Muscle layer of colon (tissue), 2 donors: Measurements from ENCODE around the gene APLF.
"Not testable (repeated sequence)": the region's sequence is repeated elsewhere in the genome, so short reads cannot be mapped to it uniquely, and the experiment has no call there.

Experiments used
- H3K27ac ChIP-seq: one replicate; pipeline ENCODE4 v1.7.0; 2013; ENCODE audit warnings: low read depth, mild to moderate bottlenecking, low read length, moderate library complexity
- H3K27me3 ChIP-seq, 2 donors: one replicate each; pipeline ENCODE4 v1.7.0; 2013; ENCODE audit warnings: low read length in 2 of 2, mild to moderate bottlenecking in 2 of 2; ENCODE audit not compliant: insufficient read depth in 2 of 2, control insufficient read depth in 1 of 2
- H3K36me3 ChIP-seq: one replicate; pipeline ENCODE4 v1.7.0; 2013; ENCODE audit warnings: mild to moderate bottlenecking, low read length; ENCODE audit not compliant: insufficient read depth
- H3K4me1 ChIP-seq: one replicate; pipeline ENCODE4 v1.7.0; 2013; ENCODE audit warnings: mild to moderate bottlenecking, low read length; ENCODE audit not compliant: insufficient read depth
- H3K4me3 ChIP-seq, 2 donors: one replicate each; pipeline ENCODE4 v1.7.0; 2013; ENCODE audit warnings: low read length in 2 of 2, low read depth in 1 of 2, mild to moderate bottlenecking in 1 of 2, moderate library complexity in 1 of 2
- H3K9ac ChIP-seq: one replicate; pipeline ENCODE4 v1.7.0; 2013; ENCODE audit warnings: low read length
- H3K9me3 ChIP-seq: one replicate; pipeline ENCODE4 v1.7.0; 2013; ENCODE audit warnings: mild to moderate bottlenecking, low read length
- donor health status: abdominal sarcoma.
- donor health status: Adenocarcinoma of cecum.

Gene APLF

GRCh38 chr2:68446425-68446824 is 21.0 kb upstream of the APLF start:
- H3K27me3 ChIP-seq, H3K9ac ChIP-seq, H3K36me3 ChIP-seq, H3K27ac ChIP-seq, H3K4me3 ChIP-seq, H3K9me3 ChIP-seq, H3K4me1 ChIP-seq: not testable (repeated sequence)

GRCh38 chr2:68447118-68447517 is 20.3 kb upstream of the APLF start:
- H3K9me3 ChIP-seq: no peaks in the 10 kb centered on the region
- no peaks in the 10 kb centered on the region for H3K36me3 ChIP-seq
- no peaks in the 10 kb centered on the region for H3K27me3 ChIP-seq
- H3K27ac ChIP-seq: no peak overlapping the region
- H3K9ac ChIP-seq: no peak overlapping the region
- H3K4me3 ChIP-seq: no peak overlapping the region
- no peaks in the 10 kb centered on the region for H3K4me1 ChIP-seq

GRCh38 chr2:68448671-68449653 is 18.4 kb upstream of the APLF start:
- H3K36me3 ChIP-seq: no peaks in the 10 kb centered on the region
- H3K9ac ChIP-seq: no peak overlapping the region

GRCh38 chr2:68452158-68452900 is 15.1 kb upstream of the APLF start:
- H3K36me3 ChIP-seq: no peaks in the 10 kb centered on the region
- no peaks in the 10 kb centered on the region for H3K9me3 ChIP-seq
- H3K27me3 ChIP-seq: no peaks in the 10 kb centered on the region
- no peak overlapping the region for H3K4me3 ChIP-seq
- H3K4me1 ChIP-seq: no peaks in the 10 kb centered on the region
- no peak overlapping the region for H3K9ac ChIP-seq
- H3K27ac ChIP-seq: no peak overlapping the region

More at GRCh38 chr2:68448671-68449653, 18.4 kb upstream of the APLF start:
- Histone ChIP-seq H3K9me3 (no peaks in the 10 kb centered on the region), H3K27me3 (no peaks in the 10 kb centered on the region), H3K4me1 (no peaks in the 10 kb centered on the region), H3K4me3 (no peak overlapping the region), H3K27ac (no peak overlapping the region)

- no peaks in the 10 kb centered on the region for H3K4me1 ChIP-seq
Measured at GRCh38 chr2:68453761-68454360, 13.5 kb upstream of the APLF start.

GRCh38 chr2:68454719-68455118 is 12.7 kb upstream of the APLF start:
- Histone ChIP-seq H3K36me3 (no peaks in the 10 kb centered on the region), H3K27ac (no peak overlapping the region), H3K27me3 (no peaks in the 10 kb centered on the region), H3K9ac (no peak overlapping the region), H3K4me3 (no peak overlapping the region), H3K9me3 (no peaks in the 10 kb centered on the region), H3K4me1 (no peaks in the 10 kb centered on the region)

More at GRCh38 chr2:68453761-68454360, 13.5 kb upstream of the APLF start:
- Histone ChIP-seq H3K27ac (no peak overlapping the region), H3K27me3 (no peaks in the 10 kb centered on the region), H3K9me3 (no peaks in the 10 kb centered on the region), H3K4me3 (no peak overlapping the region), H3K9ac (no peak overlapping the region), H3K36me3 (no peaks in the 10 kb centered on the region)

GRCh38 chr2:68456198-68456597 is 11.2 kb upstream of the APLF start:
- H3K4me1 ChIP-seq: no peaks in the 10 kb centered on the region
- no peak overlapping the region for H3K9ac ChIP-seq
- no peaks in the 10 kb centered on the region for H3K27me3 ChIP-seq
- H3K36me3 ChIP-seq: no peaks in the 10 kb centered on the region
- no peaks in the 10 kb centered on the region for H3K9me3 ChIP-seq
- no peak overlapping the region for H3K27ac ChIP-seq
- no peak overlapping the region for H3K4me3 ChIP-seq

- Histone ChIP-seq H3K36me3 (no peaks in the 10 kb centered on the region), H3K4me3 (no peak overlapping the region), H3K4me1 (no peaks in the 10 kb centered on the region), H3K27me3 (no peaks in the 10 kb centered on the region), H3K27ac (no peak overlapping the region), H3K9me3 (no peaks in the 10 kb centered on the region), H3K9ac (no peak overlapping the region)
Measured at GRCh38 chr2:68458981-68459380, 8.4 kb upstream of the APLF start.

GRCh38 chr2:68463287-68463877 is 4.0 kb upstream of the APLF start:
- Histone ChIP-seq H3K27ac (no peak overlapping the region), H3K4me1 (peaks cover 6% of the 10 kb centered on the region), H3K4me3 (no peak overlapping the region), H3K36me3 (no peaks in the 10 kb centered on the region), H3K9ac (no peak overlapping the region), H3K27me3 (no peaks in the 10 kb centered on the region), H3K9me3 (no peaks in the 10 kb centered on the region)

- Histone ChIP-seq H3K9ac (no peak overlapping the region), H3K36me3 (no peaks in the 10 kb centered on the region), H3K9me3 (no peaks in the 10 kb centered on the region)
Measured at GRCh38 chr2:68464651-68465050, 2.7 kb upstream of the APLF start.

More at GRCh38 chr2:68464651-68465050, 2.7 kb upstream of the APLF start:
- no peaks in the 10 kb centered on the region for H3K27me3 ChIP-seq
- no peak overlapping the region for H3K27ac ChIP-seq
- H3K4me3 ChIP-seq: no peak overlapping the region
- peaks cover 6% of the 10 kb centered on the region for H3K4me1 ChIP-seq
